Vagina (tissue), 2 donors: Measurements from ENCODE around the gene MMP2.

ENCODE experiments used
- POLR2A ChIP-seq, 2 donors: fragments of 450-650 bp; IDR thresholded peaks; one replicate each; pipeline ENCODE4 v1.6.1; 2017; ENCODE audit warnings: antibody characterized with exemption in 2 of 2, mild to moderate bottlenecking in 2 of 2, moderate library complexity in 2 of 2
- POLR2AphosphoS5 ChIP-seq, 2 donors: sonication (generic); formaldehyde crosslinking; IDR thresholded peaks; one replicate each; pipeline ENCODE4 v1.9.0; 2017; ENCODE audit warnings: antibody characterized with exemption in 2 of 2, mild to moderate bottlenecking in 2 of 2, low read depth in 1 of 2; ENCODE audit not compliant: insufficient read depth in 1 of 2
- TF ChIP-seq, protein P1 (sequence below), 3 experiments: fragments of 450-650 bp in 2 of 3; fragments of 200-600 bp in 1 of 3; sonication (generic) in 1 of 3; IDR thresholded peaks; one replicate each; pipeline ENCODE4 v1.5.1; 2017 to 2019; ENCODE audit warnings: antibody characterized with exemption in 3 of 3, mild to moderate bottlenecking in 2 of 3, moderate library complexity in 2 of 3

DNA sequence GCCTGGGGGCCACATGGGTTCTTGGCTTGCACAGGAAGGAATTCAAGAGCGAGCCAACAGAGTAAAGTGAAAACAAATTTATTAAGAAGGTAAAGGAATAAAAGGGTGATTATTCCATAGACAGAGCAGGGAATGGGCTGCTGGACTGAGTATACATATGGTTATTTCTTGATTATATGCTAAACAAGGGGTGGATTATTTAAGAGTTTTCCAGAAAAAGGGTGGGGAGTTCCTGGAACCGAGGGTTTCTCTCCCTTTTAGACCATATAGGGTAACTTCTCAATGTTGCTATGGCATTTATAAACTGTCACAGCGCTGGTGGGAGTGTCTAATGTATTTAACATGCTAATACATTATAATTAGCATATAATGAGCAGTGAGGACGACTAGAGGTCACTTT, 2.0 kb downstream of the MMP2 start:
- no peak for TF ChIP-seq POLR2AphosphoS5 (IDR thresholded peaks at IDR 0.05; ENCODE audit: insufficient read depth in 1 of 2, low read depth in 1 of 2)
- TF ChIP-seq POLR2A (IDR thresholded peaks at IDR 0.05), result no peak
- TF ChIP-seq, protein P1, sequence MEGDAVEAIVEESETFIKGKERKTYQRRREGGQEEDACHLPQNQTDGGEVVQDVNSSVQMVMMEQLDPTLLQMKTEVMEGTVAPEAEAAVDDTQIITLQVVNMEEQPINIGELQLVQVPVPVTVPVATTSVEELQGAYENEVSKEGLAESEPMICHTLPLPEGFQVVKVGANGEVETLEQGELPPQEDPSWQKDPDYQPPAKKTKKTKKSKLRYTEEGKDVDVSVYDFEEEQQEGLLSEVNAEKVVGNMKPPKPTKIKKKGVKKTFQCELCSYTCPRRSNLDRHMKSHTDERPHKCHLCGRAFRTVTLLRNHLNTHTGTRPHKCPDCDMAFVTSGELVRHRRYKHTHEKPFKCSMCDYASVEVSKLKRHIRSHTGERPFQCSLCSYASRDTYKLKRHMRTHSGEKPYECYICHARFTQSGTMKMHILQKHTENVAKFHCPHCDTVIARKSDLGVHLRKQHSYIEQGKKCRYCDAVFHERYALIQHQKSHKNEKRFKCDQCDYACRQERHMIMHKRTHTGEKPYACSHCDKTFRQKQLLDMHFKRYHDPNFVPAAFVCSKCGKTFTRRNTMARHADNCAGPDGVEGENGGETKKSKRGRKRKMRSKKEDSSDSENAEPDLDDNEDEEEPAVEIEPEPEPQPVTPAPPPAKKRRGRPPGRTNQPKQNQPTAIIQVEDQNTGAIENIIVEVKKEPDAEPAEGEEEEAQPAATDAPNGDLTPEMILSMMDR (IDR thresholded peaks at IDR 0.05), result no peak
